ENCODE results near the gene RNF126. TPM values are rescaled to one million over a fixed set of nuclear protein-coding genes. Genes with fewer than 3 reads are reported as not detected.
A peak's percentile ranks its signal among the peaks of the same experiment; 100 is the strongest.
"Not testable (repeated sequence)": the region's sequence is repeated elsewhere in the genome, so short reads cannot be mapped to it uniquely, and the experiment has no call there.

RNF126 gene
- total RNA-seq, 2 donors from 2014 or later, result 23.3 to 45.8 TPM

GRCh38 chr19:629961-630714, 32.9 kb downstream of the RNF126 start:
- intact Hi-C loops (cut with DNase I), result no loop called here
- no peaks in the 10 kb centered on the region for H3K36me3 ChIP-seq (replicated peaks in 1 of 2; ENCODE audit: insufficient read depth in 1 of 2, low read depth in 2 of 2)
- H3K9me3 ChIP-seq, result no peaks in the 10 kb centered on the region
- peaks cover 27% of the 10 kb centered on the region for H3K4me1 ChIP-seq
- no peak overlapping the region for H3K4me3 ChIP-seq
- no peak overlapping the region for H3K27ac ChIP-seq
- ATAC-seq (no peak), DNase-seq (peak in 1 of 4 donors; percentile 11)
- 88 to 97% methylated on average over 26 to 29 of the region's 30 CpGs for WGBS, 2 donors
- H3K27me3 ChIP-seq, result no peaks in the 10 kb centered on the region
- TF ChIP-seq CTCF (IDR thresholded peaks at IDR 0.05) (no peak), POLR2A (IDR thresholded peaks at IDR 0.05) (no peak)

GRCh38 chr19:629515-629914, 33.5 kb downstream of the RNF126 start:
- H3K27me3 ChIP-seq; ATAC-seq; intact Hi-C loops (cut with DNase I); H3K4me3 ChIP-seq; H3K36me3 ChIP-seq (replicated peaks in 1 of 2; ENCODE audit: insufficient read depth in 1 of 2, low read depth in 2 of 2); H3K9me3 ChIP-seq; DNase-seq; H3K27ac ChIP-seq: not testable (repeated sequence)
- peaks cover 22% of the 10 kb centered on the region for H3K4me1 ChIP-seq
- WGBS, 2 donors, result 70 to 83% methylated on average over 14 to 19 of the region's 25 CpGs

- Histone ChIP-seq H3K36me3 (replicated peaks in 1 of 2; ENCODE audit: insufficient read depth in 1 of 2, low read depth in 2 of 2) (peaks cover 0 to 5% of the 10 kb centered on the region in 2 donors), H3K27ac (no peak overlapping the region), H3K4me1 (peaks cover 14% of the 10 kb centered on the region), H3K27me3 (no peaks in the 10 kb centered on the region), H3K4me3 (no peak overlapping the region), H3K9me3 (no peaks in the 10 kb centered on the region)
- intact Hi-C loops (cut with DNase I), result no loop called here
- TF ChIP-seq POLR2A (IDR thresholded peaks at IDR 0.05) (no peak), CTCF (IDR thresholded peaks at IDR 0.05) (no peak)
- WGBS, 2 donors, result 86 to 90% methylated on average over 13 to 19 of the region's 19 CpGs
- no peak for ATAC-seq
- no peak for DNase-seq
These were observed 34.8 kb downstream of the RNF126 start for GRCh38 chr19:628168-628567.

GRCh38 chr19:626566-626965, 36.4 kb downstream of the RNF126 start:
- ATAC-seq; H3K27me3 ChIP-seq; H3K27ac ChIP-seq; H3K9me3 ChIP-seq; H3K4me3 ChIP-seq; H3K4me1 ChIP-seq; H3K36me3 ChIP-seq (replicated peaks in 1 of 2; ENCODE audit: insufficient read depth in 1 of 2, low read depth in 2 of 2); DNase-seq; intact Hi-C loops (cut with DNase I): not testable (repeated sequence)
- 94 to 95% methylated on average over 7 of the region's 7 CpGs for WGBS, 2 donors

- WGBS, 2 donors, result 82 to 85% methylated on average over 5 of the region's 5 CpGs
- Histone ChIP-seq H3K27ac (no peak overlapping the region), H3K36me3 (replicated peaks in 1 of 2; ENCODE audit: insufficient read depth in 1 of 2, low read depth in 2 of 2) (peaks cover 0 to 10% of the 10 kb centered on the region in 2 donors), H3K4me3 (no peak overlapping the region), H3K27me3 (no peaks in the 10 kb centered on the region), H3K9me3 (no peaks in the 10 kb centered on the region), H3K4me1 (no peaks in the 10 kb centered on the region)
- TF ChIP-seq CTCF (IDR thresholded peaks at IDR 0.05), result no peak
- TF ChIP-seq POLR2A (IDR thresholded peaks at IDR 0.05), result no peak
- intact Hi-C loops (cut with DNase I), result no loop called here
- DNase-seq (no peak), ATAC-seq (no peak)
These were observed 37.8 kb downstream of the RNF126 start for GRCh38 chr19:625257-625656.

Measured in body of pancreas (tissue), 4 donors.